ENCODE results near the gene IVD.

IVD gene

GRCh38 chr15:40392986-40393948, 12.3 kb upstream of the IVD start:
- peaks cover 0 to 21% (median 14%) of the 10 kb centered on the region in 5 donors for H3K4me1 ChIP-seq (ENCODE audit: control insufficient read depth in 5 of 5, insufficient read depth in 5 of 5, low read length in 5 of 5)
- no peak overlapping the region for H3K4me3 ChIP-seq (ENCODE audit: low read depth in 1 of 5, low read length in 5 of 5)
- no peak overlapping the region for H3K9ac ChIP-seq (ENCODE audit: low read length in 5 of 5)
- no peaks in the 10 kb centered on the region for H3K27me3 ChIP-seq (ENCODE audit: control insufficient read depth in 5 of 5, insufficient read depth in 4 of 5, low read length in 5 of 5)
- H3K27ac ChIP-seq (ENCODE audit: low read depth, low read length) = no peak overlapping the region
- peaks cover 11 to 22% (median 17%) of the 10 kb centered on the region in 5 donors for H3K36me3 ChIP-seq (ENCODE audit: control insufficient read depth in 5 of 5, insufficient read depth in 5 of 5, low read length in 5 of 5)
- no peaks in the 10 kb centered on the region for H3K9me3 ChIP-seq (ENCODE audit: control insufficient read depth in 5 of 5, low read length in 5 of 5)

DNA sequence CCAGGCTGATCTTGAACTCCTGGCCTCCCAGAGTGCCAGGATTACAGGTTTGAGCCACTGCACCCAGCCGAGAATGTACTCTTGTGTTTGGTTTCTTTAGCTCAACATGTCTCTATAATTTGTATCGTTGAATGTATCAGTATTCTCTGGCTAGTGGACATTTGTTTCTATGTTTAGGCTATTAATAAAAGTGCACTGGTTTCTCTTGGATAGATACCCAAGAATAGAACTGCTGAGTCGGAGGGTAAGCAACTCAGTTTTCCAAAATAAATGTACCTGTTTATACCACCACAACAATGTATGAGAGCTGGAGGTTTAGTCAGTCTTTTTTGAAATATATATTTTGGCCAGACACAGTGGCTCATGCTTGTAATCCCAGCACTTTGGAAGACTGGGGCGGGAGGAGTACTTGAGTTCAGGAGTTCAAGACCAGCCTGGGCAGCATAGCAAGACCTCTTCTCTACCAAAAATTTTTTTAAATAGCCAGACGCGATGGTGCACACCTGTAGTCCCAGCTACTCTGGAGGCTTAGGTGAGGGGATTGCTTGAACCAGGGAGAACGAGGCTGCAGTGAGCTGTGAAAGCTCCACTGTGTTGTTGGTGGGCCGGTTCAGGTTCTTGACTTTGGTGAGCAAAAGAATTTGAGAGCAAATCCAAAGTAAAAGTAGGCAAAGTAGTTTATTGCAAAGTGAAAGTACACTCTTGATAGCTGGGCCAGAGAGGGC, 7.7 kb upstream of the IVD start:
- no peak overlapping the region for H3K4me3 ChIP-seq (ENCODE audit: low read depth in 1 of 5, low read length in 5 of 5)
- H3K27ac ChIP-seq (ENCODE audit: low read depth, low read length) = no peak overlapping the region

GRCh38 chr15:40398413-40398873, 7.2 kb upstream of the IVD start:
- Histone ChIP-seq H3K9ac (ENCODE audit: low read length in 5 of 5) (no peak overlapping the region), H3K36me3 (ENCODE audit: control insufficient read depth in 5 of 5, insufficient read depth in 5 of 5, low read length in 5 of 5) (peaks cover 4 to 8% (median 5%) of the 10 kb centered on the region in 5 donors), H3K9me3 (ENCODE audit: control insufficient read depth in 5 of 5, low read length in 5 of 5) (no peaks in the 10 kb centered on the region), H3K4me3 (ENCODE audit: low read depth in 1 of 5, low read length in 5 of 5) (no peak overlapping the region), H3K27ac (ENCODE audit: low read depth, low read length) (no peak overlapping the region), H3K4me1 (ENCODE audit: control insufficient read depth in 5 of 5, insufficient read depth in 5 of 5, low read length in 5 of 5) (peaks cover 0 to 4% (median 0%) of the 10 kb centered on the region in 5 donors), H3K27me3 (ENCODE audit: control insufficient read depth in 5 of 5, insufficient read depth in 4 of 5, low read length in 5 of 5) (no peaks in the 10 kb centered on the region)

More for the DNA sequence above, 7.7 kb upstream of the IVD start:
- Histone ChIP-seq H3K4me1 (ENCODE audit: control insufficient read depth in 5 of 5, insufficient read depth in 5 of 5, low read length in 5 of 5) (peaks cover 0 to 4% (median 0%) of the 10 kb centered on the region in 5 donors), H3K36me3 (ENCODE audit: control insufficient read depth in 5 of 5, insufficient read depth in 5 of 5, low read length in 5 of 5) (peaks cover 7 to 13% (median 9%) of the 10 kb centered on the region in 5 donors), H3K27me3 (ENCODE audit: control insufficient read depth in 5 of 5, insufficient read depth in 4 of 5, low read length in 5 of 5) (no peaks in the 10 kb centered on the region), H3K9me3 (ENCODE audit: control insufficient read depth in 5 of 5, low read length in 5 of 5) (no peaks in the 10 kb centered on the region), H3K9ac (ENCODE audit: low read length in 5 of 5) (no peak overlapping the region)

GRCh38 chr15:40399370-40399769, 6.2 kb upstream of the IVD start:
- no peak overlapping the region for H3K27ac ChIP-seq (ENCODE audit: low read depth, low read length)
- H3K4me1 ChIP-seq (ENCODE audit: control insufficient read depth in 5 of 5, insufficient read depth in 5 of 5, low read length in 5 of 5) = peaks cover 0 to 4% (median 0%) of the 10 kb centered on the region in 5 donors
- H3K27me3 ChIP-seq (ENCODE audit: control insufficient read depth in 5 of 5, insufficient read depth in 4 of 5, low read length in 5 of 5) = no peaks in the 10 kb centered on the region
- H3K9ac ChIP-seq (ENCODE audit: low read length in 5 of 5) = no peak overlapping the region
- no peak overlapping the region for H3K4me3 ChIP-seq (ENCODE audit: low read depth in 1 of 5, low read length in 5 of 5)
- H3K36me3 ChIP-seq (ENCODE audit: control insufficient read depth in 5 of 5, insufficient read depth in 5 of 5, low read length in 5 of 5) = no peaks in the 10 kb centered on the region
- no peaks in the 10 kb centered on the region for H3K9me3 ChIP-seq (ENCODE audit: control insufficient read depth in 5 of 5, low read length in 5 of 5)

- no peak overlapping the region for H3K27ac ChIP-seq (ENCODE audit: low read depth, low read length)
- H3K36me3 ChIP-seq (ENCODE audit: control insufficient read depth in 5 of 5, insufficient read depth in 5 of 5, low read length in 5 of 5) = peaks cover 0 to 41% (median 31%) of the 10 kb centered on the region in 5 donors
- H3K9ac ChIP-seq (ENCODE audit: low read length in 5 of 5) = no peak overlapping the region
- peaks cover 2 to 28% (median 24%) of the 10 kb centered on the region in 5 donors for H3K4me1 ChIP-seq (ENCODE audit: control insufficient read depth in 5 of 5, insufficient read depth in 5 of 5, low read length in 5 of 5)
- H3K4me3 ChIP-seq (ENCODE audit: low read depth in 1 of 5, low read length in 5 of 5) = no peak overlapping the region
- H3K9me3 ChIP-seq (ENCODE audit: control insufficient read depth in 5 of 5, low read length in 5 of 5) = no peaks in the 10 kb centered on the region
- no peaks in the 10 kb centered on the region for H3K27me3 ChIP-seq (ENCODE audit: control insufficient read depth in 5 of 5, insufficient read depth in 4 of 5, low read length in 5 of 5)
Observed at GRCh38 chr15:40407330-40407990, 1.9 kb downstream of the IVD start.

DNA sequence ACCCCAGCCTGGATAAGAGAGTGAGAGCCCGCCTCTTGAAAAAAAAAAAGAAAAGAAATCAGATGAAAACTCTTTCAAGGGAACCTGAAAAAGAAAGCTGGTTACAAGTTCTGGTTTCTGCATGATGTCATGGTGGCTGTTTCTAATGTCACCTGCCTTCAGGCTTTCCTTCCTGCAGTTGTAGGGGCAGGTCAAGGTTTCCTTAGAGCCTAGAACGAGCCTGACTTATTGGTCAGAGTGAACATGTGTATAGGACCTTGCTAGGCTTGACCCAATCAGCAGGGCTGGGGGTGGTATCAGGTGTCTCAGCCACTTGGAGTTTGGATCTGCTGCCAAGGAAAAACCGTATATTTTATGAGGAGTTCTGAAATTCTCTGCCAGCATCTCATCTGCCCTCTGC, 3.8 kb downstream of the IVD start:
- Histone ChIP-seq H3K27ac (ENCODE audit: low read depth, low read length) (no peak overlapping the region), H3K4me1 (ENCODE audit: control insufficient read depth in 5 of 5, insufficient read depth in 5 of 5, low read length in 5 of 5) (peaks cover 2 to 34% (median 29%) of the 10 kb centered on the region in 5 donors), H3K4me3 (ENCODE audit: low read depth in 1 of 5, low read length in 5 of 5) (no peak overlapping the region), H3K36me3 (ENCODE audit: control insufficient read depth in 5 of 5, insufficient read depth in 5 of 5, low read length in 5 of 5) (peaks cover 0 to 60% (median 39%) of the 10 kb centered on the region in 5 donors), H3K27me3 (ENCODE audit: control insufficient read depth in 5 of 5, insufficient read depth in 4 of 5, low read length in 5 of 5) (no peaks in the 10 kb centered on the region), H3K9ac (ENCODE audit: low read length in 5 of 5) (no peak overlapping the region), H3K9me3 (ENCODE audit: control insufficient read depth in 5 of 5, low read length in 5 of 5) (no peaks in the 10 kb centered on the region)

DNA sequence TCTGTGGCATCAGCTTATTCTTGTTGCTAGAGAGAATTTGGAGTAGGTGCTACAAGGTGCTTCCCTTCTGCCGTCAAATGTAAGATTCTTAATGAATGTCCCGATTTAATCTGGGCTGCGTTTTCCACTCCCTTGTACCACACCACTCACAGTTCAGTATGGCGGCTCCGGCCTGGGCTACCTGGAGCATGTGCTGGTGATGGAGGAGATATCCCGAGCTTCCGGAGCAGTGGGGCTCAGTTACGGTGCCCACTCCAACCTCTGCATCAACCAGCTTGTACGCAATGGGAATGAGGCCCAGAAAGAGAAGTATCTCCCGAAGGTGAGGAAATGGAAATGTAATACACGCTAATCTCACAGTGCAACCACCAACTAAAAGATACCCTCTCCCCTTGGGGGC, 4.9 kb downstream of the IVD start:
- no peak overlapping the region for H3K27ac ChIP-seq (ENCODE audit: low read depth, low read length)
- H3K9ac ChIP-seq (ENCODE audit: low read length in 5 of 5) = no peak overlapping the region
- H3K4me1 ChIP-seq (ENCODE audit: control insufficient read depth in 5 of 5, insufficient read depth in 5 of 5, low read length in 5 of 5) = peaks cover 2 to 26% (median 24%) of the 10 kb centered on the region in 5 donors
- H3K27me3 ChIP-seq (ENCODE audit: control insufficient read depth in 5 of 5, insufficient read depth in 4 of 5, low read length in 5 of 5) = no peaks in the 10 kb centered on the region
- no peaks in the 10 kb centered on the region for H3K9me3 ChIP-seq (ENCODE audit: control insufficient read depth in 5 of 5, low read length in 5 of 5)
- H3K36me3 ChIP-seq (ENCODE audit: control insufficient read depth in 5 of 5, insufficient read depth in 5 of 5, low read length in 5 of 5) = peaks cover 0 to 72% (median 50%) of the 10 kb centered on the region in 5 donors
- no peak overlapping the region for H3K4me3 ChIP-seq (ENCODE audit: low read depth in 1 of 5, low read length in 5 of 5)

- H3K9me3 ChIP-seq (ENCODE audit: control insufficient read depth in 5 of 5, low read length in 5 of 5) = no peaks in the 10 kb centered on the region
- no peak overlapping the region for H3K9ac ChIP-seq (ENCODE audit: low read length in 5 of 5)
- no peak overlapping the region for H3K4me3 ChIP-seq (ENCODE audit: low read depth in 1 of 5, low read length in 5 of 5)
- peaks cover 0 to 12% (median 10%) of the 10 kb centered on the region in 5 donors for H3K4me1 ChIP-seq (ENCODE audit: control insufficient read depth in 5 of 5, insufficient read depth in 5 of 5, low read length in 5 of 5)
- H3K27ac ChIP-seq (ENCODE audit: low read depth, low read length) = no peak overlapping the region
- H3K27me3 ChIP-seq (ENCODE audit: control insufficient read depth in 5 of 5, insufficient read depth in 4 of 5, low read length in 5 of 5) = no peaks in the 10 kb centered on the region
- peaks cover 0 to 85% (median 64%) of the 10 kb centered on the region in 5 donors for H3K36me3 ChIP-seq (ENCODE audit: control insufficient read depth in 5 of 5, insufficient read depth in 5 of 5, low read length in 5 of 5)
Observed at GRCh38 chr15:40412095-40412759, 6.6 kb downstream of the IVD start.

DNA sequence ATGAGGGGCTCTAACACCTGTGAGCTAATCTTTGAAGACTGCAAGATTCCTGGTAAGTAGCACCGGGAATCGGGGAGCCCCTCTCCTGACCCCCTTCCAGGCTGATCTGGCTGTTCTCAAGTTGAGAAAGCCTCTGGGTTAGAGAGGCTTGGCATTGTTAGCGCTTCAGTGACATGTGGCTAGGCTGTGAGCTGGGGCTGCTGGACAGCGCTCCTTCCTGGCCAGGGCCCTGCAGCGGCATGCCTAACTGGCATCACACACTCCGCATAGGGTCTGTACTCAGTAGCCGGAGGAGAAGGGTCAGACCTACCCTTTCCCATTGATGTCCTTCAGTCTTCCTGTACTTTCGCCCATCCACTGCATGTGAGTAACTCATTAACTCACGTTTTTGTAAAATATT, 7.4 kb downstream of the IVD start:
- Histone ChIP-seq H3K9me3 (ENCODE audit: control insufficient read depth in 5 of 5, low read length in 5 of 5) (no peaks in the 10 kb centered on the region), H3K4me1 (ENCODE audit: control insufficient read depth in 5 of 5, insufficient read depth in 5 of 5, low read length in 5 of 5) (peaks cover 0 to 12% (median 10%) of the 10 kb centered on the region in 5 donors), H3K36me3 (ENCODE audit: control insufficient read depth in 5 of 5, insufficient read depth in 5 of 5, low read length in 5 of 5) (peaks cover 5 to 82% (median 64%) of the 10 kb centered on the region in 5 donors), H3K4me3 (ENCODE audit: low read depth in 1 of 5, low read length in 5 of 5) (no peak overlapping the region), H3K9ac (ENCODE audit: low read length in 5 of 5) (no peak overlapping the region), H3K27ac (ENCODE audit: low read depth, low read length) (no peak overlapping the region), H3K27me3 (ENCODE audit: control insufficient read depth in 5 of 5, insufficient read depth in 4 of 5, low read length in 5 of 5) (no peaks in the 10 kb centered on the region)

Data from subcutaneous abdominal adipose tissue (tissue), 5 donors.